K562 (cell line): ENCODE results near the gene LIPN. TPM values are rescaled to one million over a fixed set of nuclear protein-coding genes. Genes with fewer than 3 reads are reported as not detected.

Experiments
- ATAC-seq: fragments of 200-7000 bp; cut with Tn5 transposase; 3 replicates; pipeline ENCODE4 v1.9.1; 2020; ENCODE audit warnings: moderate library complexity
- BruUV-seq: library from RNA; stranded (reverse); fragments of 400-500 nt; replicated peaks from 2 replicates; lab custom pipeline; 2021; lab: Mats Ljungman, UMichigan
- CTCF ChIA-PET: fragments of 300-600 bp; formaldehyde crosslinking; extraction: SDS; loops from one replicate; lab custom pipeline; 2021; ENCODE audit warnings: low intra/inter-chr PET ratio; lab: Yijun Ruan, JAX
- POLR2A ChIA-PET: fragments of 300-600, 350-650 bp; sonication (Branson Sonifier 250); formaldehyde crosslinking; extraction: SDS; loops from one replicate; lab custom pipeline; 2021; ENCODE audit warnings: antibody characterized with exemption, inconsistent platforms; lab: Yijun Ruan, JAX
- DNase-seq, 4 experiments: peaks; one replicate each; pipeline versions ENCODE4 v3.0.0 to v3.0.0-alpha.2; 2011 to 2018; ENCODE audit warnings: low spot score in 3 of 4, mixed read lengths in 3 of 4; ENCODE audit errors: extremely low read depth in 1 of 4
- FAIRE-seq: peaks from 2 replicates; lab custom pipeline; 2011; peaks lifted over from hg19 to GRCh38; lab: Jason Lieb, UNC
- H2AFZ ChIP-seq: 2 replicates; pipeline ENCODE4 v1.6.0; 2011; ENCODE audit warnings: low read depth, low read length, control low read depth, inconsistent platforms
- H3K27ac ChIP-seq: fragments of 200-600 bp; 3 replicates; pipeline ENCODE4 v1.8.0; 2011; ENCODE audit warnings: low read depth, mild to moderate bottlenecking, control low read depth, inconsistent platforms, low read length, moderate library complexity, mixed read lengths; ENCODE audit errors: extremely low read depth
- H3K27me3 ChIP-seq, 2 experiments: fragments of 300-600 bp in 1 of 2; 2 replicates in 1 of 2; 3 replicates in 1 of 2; pipeline versions ENCODE4 v1.6.0 to v1.8.0; 2011; ENCODE audit warnings: inconsistent platforms in 2 of 2, low read length in 2 of 2, mild to moderate bottlenecking in 1 of 2, mixed read lengths in 1 of 2, moderate library complexity in 1 of 2; ENCODE audit not compliant: control insufficient read depth in 2 of 2, insufficient read depth in 2 of 2
- H3K36me3 ChIP-seq: fragments of 300-600 bp; 3 replicates; pipeline ENCODE4 v1.8.0; 2011; ENCODE audit warnings: mild to moderate bottlenecking, low read length, inconsistent platforms; ENCODE audit not compliant: control insufficient read depth, insufficient read depth
- H3K4me1 ChIP-seq, 2 experiments: fragments of 200-600 bp in 1 of 2; replicated peaks in 1 of 2; 2 replicates in 1 of 2; 3 replicates in 1 of 2; pipeline versions ENCODE4 v1.5.1 to v1.8.0; 2011; ENCODE audit warnings: inconsistent platforms in 2 of 2, low read length in 2 of 2, mild to moderate bottlenecking in 1 of 2, mixed read lengths in 1 of 2, moderate library complexity in 1 of 2; ENCODE audit not compliant: control insufficient read depth in 2 of 2, insufficient read depth in 2 of 2
- H3K4me2 ChIP-seq: 2 replicates; pipeline ENCODE4 v1.6.1; 2011; ENCODE audit warnings: low read length, control low read depth, inconsistent platforms, mixed read lengths; ENCODE audit not compliant: insufficient read depth
- H3K4me3 ChIP-seq: fragments of 200-600 bp; sonication (generic), shearing (Covaris generic); 2 replicates; pipeline ENCODE4 v1.5.1; 2016; ENCODE audit warnings: control low read depth, inconsistent platforms
- H3K79me2 ChIP-seq: fragments of 200-600 bp; 3 replicates; pipeline ENCODE4 v1.8.0; 2011; ENCODE audit warnings: low read length, inconsistent platforms; ENCODE audit not compliant: control insufficient read depth, insufficient read depth
- H3K9ac ChIP-seq, 2 experiments: 2 replicates each; pipeline versions ENCODE4 v1.6.0 to v1.6.1; 2011; ENCODE audit warnings: low read depth in 2 of 2, low read length in 2 of 2, control low read depth in 1 of 2, inconsistent platforms in 1 of 2, mild to moderate bottlenecking in 1 of 2, mixed read lengths in 1 of 2; ENCODE audit not compliant: insufficient read depth in 1 of 2
- H3K9me1 ChIP-seq: one replicate; pipeline ENCODE4 v1.6.0; 2011; ENCODE audit warnings: inconsistent platforms, mild to moderate bottlenecking, low read length, moderate library complexity; ENCODE audit not compliant: control insufficient read depth, insufficient read depth
- H3K9me3 ChIP-seq: replicated peaks from 2 replicates; pipeline ENCODE4 v1.5.1; 2011; ENCODE audit warnings: low read depth, low read length, inconsistent platforms; ENCODE audit not compliant: control insufficient read depth, insufficient read depth
- H4K20me1 ChIP-seq: replicated peaks from 2 replicates; pipeline ENCODE4 v1.6.1; 2011; ENCODE audit warnings: low read length, inconsistent platforms, mixed read lengths; ENCODE audit not compliant: control insufficient read depth, insufficient read depth
- ATF7 ChIP-seq: fragments of 450-650 bp; IDR thresholded peaks from 2 replicates; pipeline ENCODE4 v1.7.1; 2014; ENCODE audit warnings: mild to moderate bottlenecking, moderate library complexity
- ERF ChIP-seq: fragments of 450-650 bp; formaldehyde crosslinking; IDR thresholded peaks from 2 replicates; pipeline ENCODE4 v1.4.0; 2020; ENCODE audit warnings: mild to moderate bottlenecking, mixed read lengths
- ETS2 ChIP-seq: IDR thresholded peaks from 2 replicates; pipeline ENCODE4 v1.6.1; 2016; ENCODE audit warnings: borderline replicate concordance, missing genetic modification characterization, mild to moderate bottlenecking, moderate library complexity, missing compliant biosample characterization; ENCODE audit not compliant: poor library complexity, severe bottlenecking
- KLF13 ChIP-seq: fragments of 450-650 bp; IDR thresholded peaks from 2 replicates; pipeline ENCODE4 v1.6.1; 2016; ENCODE audit warnings: missing genetic modification characterization, low read depth, mild to moderate bottlenecking, missing compliant biosample characterization, moderate library complexity, borderline replicate concordance
- LEF1 ChIP-seq: fragments of 450-650 bp; IDR thresholded peaks from 2 replicates; pipeline ENCODE4 v1.6.1; 2016; ENCODE audit warnings: mild to moderate bottlenecking
- MCM7 ChIP-seq, 2 experiments: fragments of 450-650 bp; IDR thresholded peaks; 2 replicates each; pipeline ENCODE4 v1.6.1; 2016 to 2018
- MGA ChIP-seq: fragments of 450-650 bp; IDR thresholded peaks from 2 replicates; pipeline ENCODE4 v1.6.1; 2016; ENCODE audit warnings: mild to moderate bottlenecking, moderate library complexity
- NFATC3 ChIP-seq: fragments of 450-650 bp; IDR thresholded peaks from 2 replicates; pipeline ENCODE4 v1.6.1; 2017; ENCODE audit warnings: mild to moderate bottlenecking
- PREB ChIP-seq: sonication (generic); formaldehyde crosslinking; IDR thresholded peaks from 2 replicates; pipeline ENCODE4 v1.8.1; 2023; ENCODE audit warnings: mild to moderate bottlenecking, missing genetic modification reagents
- RAD51 ChIP-seq: fragments of 450-650 bp; IDR thresholded peaks from 2 replicates; pipeline ENCODE4 v1.7.1; 2016; ENCODE audit warnings: low read depth, mild to moderate bottlenecking, borderline replicate concordance
- ZNF77 ChIP-seq: fragments of 250-450 bp; sonication (Bioruptor Pico); IDR thresholded peaks from 2 replicates; pipeline ENCODE4 v1.5.0; 2020
- ZZZ3 ChIP-seq: fragments of 450-650 bp; IDR thresholded peaks from 2 replicates; pipeline ENCODE4 v1.6.1; 2016; ENCODE audit warnings: antibody characterized with exemption, mild to moderate bottlenecking, moderate library complexity
- WGBS: fragments of 100-300 bp; shearing (Covaris generic); methylation state at CpG from one replicate; pipeline ENCODE4 v1.1.6; 2016; ENCODE audit warnings: low coverage, mixed read lengths; ENCODE audit not compliant: insufficient coverage; ENCODE audit errors: missing lambda C conversion rate; 5-methylcytosine and 5-hydroxymethylcytosine counted together
- in situ Hi-C: fragments of 300-500 bp; cut with MboI; formaldehyde crosslinking; loops from 4 replicates; pipeline ENCODE4 v1.15.0; 2018; ENCODE audit warnings: inconsistent platforms, mixed read lengths
- intact Hi-C: fragments of 100-400 bp; cut with micrococcal nuclease; formaldehyde crosslinking; loops from 2 replicates; pipeline ENCODE4 v1.14.2; 2022
- polyA plus RNA-seq, 8 experiments: library from polyadenylated mRNA; depleted of rRNA in 4 of 8; stranded (reverse) in 5 of 8; unstranded in 3 of 8; fragments of >200 nt; fragmentation: Nextera tagmentation in 2 of 8; fragmentation: Illumina TruSeq in 1 of 8; extraction: Ambion mirVana in 2 of 8; extraction: Trizol in 1 of 8; gene quantifications; 2 replicates each; pipeline versions ENCODE4 v1.2.1 to v1.2.3, GENCODE V29; 2011 to 2014; ENCODE audit warnings: inconsistent platforms in 1 of 8, missing spikeins in 1 of 8
- total RNA-seq, 7 experiments: library from RNA; depleted of rRNA in 6 of 7; stranded (reverse); fragments of >200 nt in 6 of 7; fragmentation: Illumina TruSeq in 2 of 7; extraction: Trizol in 2 of 7; gene quantifications; 2 replicates each; pipeline versions ENCODE4 v1.2.1 to v1.2.3, GENCODE V29; 2011 to 2021; ENCODE audit warnings: low replicate concordance in 1 of 7

The LIPN gene
- total and polyA plus RNA-seq, 9 of the 15 experiments (the other 6 are each of a cell fraction or from before 2014, with no cell fraction given), result not detected

- Histone ChIP-seq H3K27ac (no peak overlapping the region), H3K4me3 (no peak overlapping the region), H3K4me1 (no peaks in the 10 kb centered on the region), H3K36me3 (no peaks in the 10 kb centered on the region), H2AFZ (no peak overlapping the region), H3K9me1 (no peaks in the 10 kb centered on the region), H3K9ac (no peak overlapping the region), H3K9me3 (no peaks in the 10 kb centered on the region), H3K4me2 (no peak overlapping the region), H4K20me1 (no peaks in the 10 kb centered on the region), H3K27me3 (no peaks in the 10 kb centered on the region), H3K79me2 (no peaks in the 10 kb centered on the region)
- 0% methylated on average over 1 of the region's 1 CpG for WGBS
- POLR2A ChIA-PET, result no interaction called here
- in situ Hi-C loops (no loop called here), intact Hi-C loops (no loop called here)
- ATAC-seq (no peak), FAIRE-seq (no peak), DNase-seq (no peak)
- TF ChIP-seq NFATC3 (no peak), PREB (no peak), LEF1 (no peak), MCM7 (IDR thresholded peaks at IDR 0.05) (no peak), ZZZ3 (no peak), ATF7 (no peak), ERF (CRISPR knock-in tag) (no peak), RAD51 (no peak), ETS2 (tag) (no peak), KLF13 (tag) (no peak), MGA (no peak), ZNF77 (CRISPR knock-in tag) (no peak)
- BruUV-seq, result no TSS peak
- CTCF ChIA-PET, result no interaction called here
Measured at GRCh38 chr10:88725798-88726197, 34.0 kb upstream of the LIPN start.
